ENCODE data around the gene ITGA1. TPM values are rescaled to one million over a fixed set of nuclear protein-coding genes. Genes with fewer than 3 reads are reported as not detected.
A peak's percentile ranks its signal among the peaks of the same experiment; 100 is the strongest.

Gene ITGA1
- total and polyA plus RNA-seq, 2 of the 13 experiments (the other 11 are each of a cell fraction or from before 2014, with no cell fraction given): 23.1 to 28.6 TPM

GRCh38 chr5:52892242-52892878, 104.6 kb downstream of the ITGA1 start:
- TF ChIP-seq MAFK (conservative IDR thresholded peaks at IDR 0.05 in 1 of 2, IDR thresholded peaks at IDR 0.05 in 1 of 2; ENCODE audit: low read length in 2 of 2) (peak in 1 of 2 experiments; percentile 12; a peak in 3 of 4 replicates), HNF1A (IDR thresholded peaks at IDR 0.05; ENCODE audit: low read depth) (peak; percentile 62), HNF1A (CRISPR knock-in tag; IDR thresholded peaks at IDR 0.05; ENCODE audit: borderline replicate concordance) (no peak), HNRNPUL1 (IDR thresholded peaks at IDR 0.05; ENCODE audit: low read depth, low read length) (peak; percentile 88), REST (IDR thresholded peaks at IDR 0.05; ENCODE audit: borderline replicate concordance in 1 of 2, low read depth in 1 of 2, low read length in 2 of 2) (no peak), CBX1 (IDR thresholded peaks at IDR 0.05; ENCODE audit: low read depth) (no peak), JUND (CRISPR knock-in tag; IDR thresholded peaks at IDR 0.05) (no peak), SUZ12 (IDR thresholded peaks at IDR 0.05; ENCODE audit: low read depth, low read length) (no peak), NFE2L2 (IDR thresholded peaks at IDR 0.05; ENCODE audit: low read length) (peak; percentile 33; the same call in 1 of the 2 replicates), HOMEZ (CRISPR knock-in tag; IDR thresholded peaks at IDR 0.05; ENCODE audit: low read depth) (peak; percentile 46; the same call in 1 of the 2 replicates), FOXK2 (IDR thresholded peaks at IDR 0.05) (no peak)
- Histone ChIP-seq H4K20me1 (ENCODE audit: insufficient read depth, low read length) (no peaks in the 10 kb centered on the region), H3K4me3 (replicated peaks in 1 of 3; ENCODE audit: insufficient read depth in 1 of 3, low read depth in 2 of 3, low read length in 3 of 3) (no peak overlapping the region), H3K4me1 (ENCODE audit: insufficient read depth, low read length) (peaks cover 14% of the 10 kb centered on the region), H3K9ac (ENCODE audit: insufficient read depth, low read depth, low read length) (no peak overlapping the region), H3K79me2 (ENCODE audit: insufficient read depth, low read length) (no peaks in the 10 kb centered on the region), H3K4me2 (ENCODE audit: low read depth, low read length) (no peak overlapping the region), H3K36me3 (replicated peaks in 1 of 2; ENCODE audit: control insufficient read depth in 1 of 2, insufficient read depth in 2 of 2, low read length in 2 of 2) (peaks cover 2 to 17% of the 10 kb centered on the region in 2 experiments; a peak in 4 of 5 replicates), H3K27ac (ENCODE audit: extremely low read length, insufficient read depth, low read length) (no peak overlapping the region), H3K27me3 (ENCODE audit: control insufficient read depth in 1 of 2, insufficient read depth in 2 of 2, low read length in 2 of 2) (no peaks in the 10 kb centered on the region), H2AFZ (ENCODE audit: low read length) (no peak overlapping the region), H3K9me3 (ENCODE audit: low read length) (no peaks in the 10 kb centered on the region)
- no TSS peak for BruUV-seq (replicated peaks)
- FAIRE-seq (peak; percentile 40), ATAC-seq (peak; percentile 51), DNase-seq (ENCODE audit: low spot score) (peak; percentile 18)
- 83% methylated on average over 6 of the region's 6 CpGs for WGBS (ENCODE audit: low lambda C conversion rate)
- ChIA-PET CTCF (ENCODE audit: low intra/inter-chr PET ratio, low total read pairs) (no interaction called here), POLR2A (no interaction called here)
- intact Hi-C loops (cut with micrococcal nuclease; ENCODE audit: unreplicated experiment) (no loop called here), in situ Hi-C loops (cut with HindIII; ENCODE audit: extremely low pct_ligation_motif_present, low pct_unique_long_range_greater_than_20kb) (no loop called here)

All from HepG2 (cell line).